Activated T-helper 1 cell treated with anti-CD3 and anti-CD28 coated beads, Interleukin-2, amount 50 U/mL, for 16 hours (primary cell): ENCODE results near the gene RAP1GAP.
"Not testable (repeated sequence)": the region's sequence is repeated elsewhere in the genome, so short reads cannot be mapped to it uniquely, and the experiment has no call there.

ENCODE experiments used
- DNase-seq, 2 donors: peaks; one replicate each; pipeline ENCODE4 v3.0.0-alpha.2; 2020; ENCODE audit warnings: low read depth in 1 of 2, low spot score in 1 of 2

The RAP1GAP gene

DNA sequence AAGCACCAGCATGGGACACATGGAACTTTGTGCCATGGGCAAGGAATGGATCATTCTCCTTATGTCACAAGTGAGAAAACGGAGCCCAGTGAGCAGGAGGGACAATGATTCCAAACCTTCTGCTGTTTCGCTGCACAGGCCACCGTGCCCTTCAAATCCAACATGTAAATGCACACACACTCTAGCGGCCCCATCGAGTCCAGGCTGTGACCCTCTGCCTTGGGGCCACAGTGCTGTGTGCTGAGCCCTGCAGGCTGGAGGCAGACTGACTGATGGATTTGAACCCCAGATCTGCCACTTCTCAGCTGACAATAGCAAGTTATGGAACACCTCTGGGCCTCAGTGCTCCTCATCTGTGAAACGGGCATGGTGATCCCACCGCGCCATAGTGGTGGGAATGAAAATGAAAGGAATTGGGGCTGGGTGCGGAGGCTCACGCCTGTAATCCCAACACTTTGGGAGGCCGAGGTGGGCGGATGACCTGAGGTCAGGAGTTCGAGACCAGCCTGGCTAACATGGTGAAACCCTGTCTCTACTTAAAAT lies 96.4 kb downstream of the RAP1GAP start:
- no peak for DNase-seq

DNA sequence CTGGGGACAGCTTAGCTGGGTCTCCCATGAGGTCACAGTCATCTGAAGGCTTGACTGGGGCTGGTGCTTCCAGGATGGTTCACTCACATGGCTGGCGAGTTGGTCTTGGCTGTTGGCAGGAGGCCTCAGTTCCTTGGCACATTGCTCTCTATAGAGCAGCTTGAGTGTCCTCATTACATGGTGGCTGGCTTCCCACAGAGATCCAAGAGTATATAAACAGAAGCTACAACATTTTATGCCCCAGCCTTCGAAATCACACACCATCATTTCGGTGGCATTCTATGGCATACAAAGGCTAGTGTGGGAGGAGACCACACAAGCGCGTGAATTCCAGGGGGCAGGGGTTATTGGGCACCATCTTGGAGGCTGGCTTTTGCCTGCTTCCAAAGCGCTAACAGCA lies 96.9 kb downstream of the RAP1GAP start:
- DNase-seq: no peak

DNA sequence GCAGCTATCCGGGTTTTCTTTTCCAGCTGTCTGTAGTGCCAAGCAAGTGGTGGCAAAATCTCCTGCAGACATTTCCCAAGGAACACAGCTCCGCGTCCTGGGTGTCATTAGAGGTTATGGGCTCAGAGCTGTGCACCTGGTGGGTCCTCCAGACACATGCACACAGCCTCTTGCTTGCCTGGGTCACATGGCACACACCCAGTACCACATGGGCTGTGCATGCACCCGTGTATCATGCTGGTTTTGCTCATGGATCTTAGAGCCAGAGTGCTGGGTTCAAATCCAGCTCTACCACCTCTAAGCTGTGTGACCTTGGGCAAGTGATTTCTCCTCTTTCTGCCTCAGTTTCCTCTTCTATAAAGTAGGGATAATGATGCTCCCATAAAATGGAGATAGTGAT lies 98.3 kb downstream of the RAP1GAP start:
- no peak for DNase-seq

DNA sequence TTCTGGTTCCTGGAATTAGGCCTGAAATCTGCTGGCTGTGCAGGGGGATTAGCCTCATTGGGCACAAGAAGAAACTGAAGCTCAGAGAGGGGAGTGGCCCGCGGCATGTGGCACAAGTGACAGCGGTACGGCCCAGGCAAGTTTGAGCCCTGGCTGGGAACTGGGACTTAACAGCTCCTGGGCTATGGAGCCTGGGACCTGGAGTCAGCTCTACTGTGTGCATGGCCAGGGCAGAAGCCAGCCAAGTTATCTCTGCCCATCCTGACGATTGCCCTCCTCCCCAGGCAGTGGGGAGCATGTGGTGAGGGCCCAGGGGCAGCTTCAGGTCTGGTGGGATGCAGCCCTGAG lies 98.7 kb downstream of the RAP1GAP start:
- no peak for DNase-seq

DNA sequence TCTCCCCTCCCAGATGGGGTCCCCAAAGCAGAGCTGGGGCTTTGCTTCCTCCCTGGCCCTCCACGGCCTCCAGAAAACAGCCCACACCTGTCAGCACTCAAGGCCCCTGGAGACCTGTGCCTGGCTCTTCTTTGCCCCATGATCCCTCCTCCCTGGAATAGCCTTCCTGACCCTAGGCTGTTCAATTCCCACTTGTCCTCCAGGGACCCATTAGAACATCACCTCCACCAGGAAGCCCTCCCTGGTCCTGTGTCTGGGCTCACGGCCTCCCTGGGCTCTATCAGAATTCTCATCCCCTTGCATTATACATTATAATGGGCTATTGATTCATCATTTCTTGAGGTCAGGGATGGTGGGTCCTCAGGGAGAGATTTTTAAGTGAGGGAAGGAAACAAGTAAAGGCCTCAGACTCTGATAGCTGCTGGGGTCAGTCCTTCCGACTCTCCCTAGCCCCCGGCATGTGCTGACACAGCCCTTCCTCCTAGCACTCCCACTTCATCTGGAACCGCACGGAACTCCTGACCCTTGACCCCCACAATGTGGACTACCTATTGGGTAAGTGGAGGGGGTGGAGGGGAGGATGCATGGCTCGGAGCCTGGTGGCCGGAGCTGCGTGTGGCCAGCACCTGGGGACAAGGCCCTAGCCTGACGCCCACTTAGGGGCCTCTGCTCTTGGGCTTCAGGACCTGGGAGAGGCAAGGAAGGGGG lies 99.2 kb downstream of the RAP1GAP start:
- DNase-seq: no peak

DNA sequence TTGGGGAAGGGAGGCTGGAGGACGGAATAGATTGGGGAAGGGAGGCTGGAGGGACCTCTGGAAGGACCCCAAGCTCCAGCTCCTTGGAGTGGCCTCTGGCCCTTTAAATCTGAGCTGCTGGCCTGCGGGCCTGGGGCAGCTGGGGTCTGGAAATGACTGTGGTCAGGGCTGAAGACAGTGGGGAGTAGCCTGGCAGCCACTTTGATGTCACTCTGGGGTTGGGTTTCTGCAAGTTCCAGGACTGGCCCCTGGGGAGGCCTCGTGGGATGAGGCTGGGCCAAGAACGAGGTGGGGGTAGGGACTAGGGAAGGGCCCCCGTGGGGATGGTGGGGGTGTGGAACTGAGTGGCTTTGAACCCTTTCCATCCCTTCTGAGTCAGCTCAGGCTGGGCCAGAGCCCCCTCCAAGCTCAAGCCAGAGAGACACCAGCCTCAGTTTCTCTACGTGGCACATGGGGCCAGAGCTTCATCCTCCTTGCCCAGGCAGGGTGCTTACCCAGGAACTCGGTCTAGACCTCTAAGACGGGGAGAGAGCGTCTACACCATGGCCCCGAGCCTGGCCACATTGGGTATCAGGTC lies 100.3 kb downstream of the RAP1GAP start:
- no peak for DNase-seq

DNA sequence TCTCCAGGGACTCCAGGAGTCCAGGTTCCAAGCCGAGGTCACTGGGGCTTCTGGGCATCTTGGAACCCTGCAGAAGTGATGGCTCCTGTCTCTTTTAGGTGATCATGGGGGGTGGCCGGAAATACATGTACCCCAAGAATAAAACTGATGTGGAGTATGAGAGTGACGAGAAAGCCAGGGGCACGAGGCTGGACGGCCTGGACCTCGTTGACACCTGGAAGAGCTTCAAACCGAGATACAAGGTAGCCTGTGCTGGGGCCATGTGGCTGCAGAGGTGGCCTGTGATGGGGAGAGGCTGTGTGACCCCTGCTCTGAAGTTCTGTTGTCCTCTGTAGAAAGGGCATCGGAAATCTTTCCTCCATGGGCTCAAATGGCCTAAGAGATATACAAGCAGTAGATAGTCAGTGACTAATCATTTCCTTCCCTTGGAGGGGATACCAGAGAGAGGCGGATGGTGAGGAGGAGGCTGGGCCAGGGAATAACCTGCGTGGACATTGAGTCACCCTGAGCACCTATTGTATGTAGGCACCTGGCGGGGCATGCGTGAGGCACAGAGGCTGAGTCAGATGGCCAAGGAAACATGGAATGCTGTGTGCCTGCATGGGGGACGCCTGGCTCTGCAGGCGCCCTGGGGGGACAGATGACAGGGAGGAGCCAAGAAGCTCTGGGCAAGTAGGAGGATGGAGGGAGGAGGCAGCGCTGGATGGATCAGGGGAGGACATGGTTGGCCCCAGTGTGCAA lies 101.0 kb downstream of the RAP1GAP start:
- no peak for DNase-seq

DNA sequence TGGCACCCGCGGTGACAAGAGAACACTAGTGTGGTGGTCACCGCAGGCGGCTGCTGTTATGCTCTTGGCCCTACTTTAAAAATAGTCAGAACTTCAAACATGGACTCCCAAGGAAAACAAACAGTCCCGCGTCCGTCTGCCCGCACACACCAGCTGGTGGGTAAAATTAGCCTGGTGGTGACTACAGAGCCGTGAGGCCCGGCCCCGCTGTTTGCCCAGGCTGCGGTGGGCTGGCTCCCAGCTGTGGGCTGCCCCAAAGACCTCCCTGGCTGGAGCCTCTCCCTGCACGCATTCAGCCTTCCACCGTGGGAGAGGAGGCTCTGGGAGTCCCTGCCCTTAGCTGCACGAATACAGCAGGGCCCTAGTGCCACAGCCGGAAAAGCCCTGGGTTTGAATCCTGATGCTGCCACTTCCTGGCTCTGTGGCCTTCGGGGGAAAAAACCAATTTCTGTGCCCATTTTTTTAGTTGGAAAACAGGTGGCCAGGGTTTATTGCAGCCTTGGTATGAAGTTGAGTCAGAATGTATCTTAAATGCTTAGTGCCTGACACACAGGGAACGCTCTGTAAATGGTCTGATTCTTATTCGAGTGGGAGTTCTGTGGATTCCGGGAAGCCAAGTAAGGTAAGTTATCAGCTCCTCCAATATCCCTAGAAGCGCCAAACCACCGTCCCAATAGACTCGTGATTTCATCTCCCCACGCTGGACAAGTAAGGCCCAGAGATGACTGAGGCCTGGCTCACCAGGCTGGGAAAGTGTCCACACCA lies 101.7 kb downstream of the RAP1GAP start:
- DNase-seq: no peak

DNA sequence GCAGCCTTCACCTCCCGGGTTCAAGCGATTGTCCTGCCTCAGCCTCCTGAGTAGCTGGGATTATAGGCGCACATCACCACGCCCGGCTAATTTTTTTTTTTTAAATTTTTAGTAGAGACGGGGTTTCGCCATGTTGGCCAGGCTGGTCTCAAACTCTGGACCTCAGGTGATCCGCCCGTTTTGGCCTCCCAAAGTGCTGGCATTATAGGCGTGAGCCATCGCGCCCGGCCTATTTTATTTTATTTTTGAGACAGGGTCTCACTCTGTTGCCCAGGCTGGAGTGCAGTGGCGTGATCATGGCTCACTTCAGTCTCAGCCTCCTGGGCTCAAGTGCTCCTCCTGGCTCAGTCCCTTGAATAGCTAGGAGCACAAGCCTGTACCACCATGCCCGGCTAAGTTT lies 102.8 kb downstream of the RAP1GAP start:
- not testable (repeated sequence) for DNase-seq

DNA sequence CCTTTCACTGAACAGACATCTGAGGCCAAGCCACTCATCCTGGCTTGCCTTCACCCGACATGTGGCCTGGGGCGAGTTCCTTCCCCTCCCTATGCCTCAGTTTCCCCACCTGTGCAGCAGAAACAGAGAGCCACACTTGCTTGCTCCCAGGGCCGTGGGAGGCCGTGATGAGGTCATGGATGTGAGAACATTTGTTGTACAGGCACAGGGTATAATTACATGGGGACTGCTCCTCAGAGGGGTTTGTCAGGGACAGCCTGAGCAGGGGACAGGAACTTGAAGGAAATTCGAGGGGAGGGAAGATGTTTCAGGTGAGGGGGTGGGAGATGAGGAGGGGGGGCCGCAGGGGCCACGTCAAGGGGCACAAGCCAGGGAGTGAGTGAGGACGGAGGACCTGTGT lies 103.9 kb downstream of the RAP1GAP start:
- DNase-seq: no peak

DNA sequence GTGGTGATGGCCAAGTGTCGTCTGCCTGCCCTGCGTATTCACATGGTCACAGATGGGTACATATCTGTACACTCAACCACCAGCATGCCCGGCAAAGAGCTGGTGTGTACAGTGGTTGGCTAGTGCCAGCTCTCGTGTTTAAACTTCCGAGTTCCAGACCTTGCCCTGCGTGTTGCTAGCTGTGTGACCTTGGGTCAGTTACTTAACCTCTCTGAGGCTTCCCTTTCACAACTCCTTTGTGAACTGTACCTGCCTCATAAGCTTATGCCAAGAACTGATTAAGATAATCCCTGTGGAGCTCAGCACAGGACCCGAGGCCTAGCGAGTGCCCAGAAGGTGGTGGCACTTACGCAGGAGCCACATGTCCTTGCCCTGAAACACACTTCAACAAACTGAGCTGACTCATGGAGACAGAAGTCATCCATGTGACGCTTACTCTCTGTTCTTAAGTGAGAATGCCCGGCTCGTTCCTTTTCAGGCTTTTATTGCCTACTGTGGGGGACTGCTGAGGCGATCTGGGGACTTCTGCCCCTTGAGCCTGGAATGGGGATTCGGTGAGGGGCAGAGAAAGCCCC lies 104.5 kb downstream of the RAP1GAP start:
- DNase-seq: no peak

DNA sequence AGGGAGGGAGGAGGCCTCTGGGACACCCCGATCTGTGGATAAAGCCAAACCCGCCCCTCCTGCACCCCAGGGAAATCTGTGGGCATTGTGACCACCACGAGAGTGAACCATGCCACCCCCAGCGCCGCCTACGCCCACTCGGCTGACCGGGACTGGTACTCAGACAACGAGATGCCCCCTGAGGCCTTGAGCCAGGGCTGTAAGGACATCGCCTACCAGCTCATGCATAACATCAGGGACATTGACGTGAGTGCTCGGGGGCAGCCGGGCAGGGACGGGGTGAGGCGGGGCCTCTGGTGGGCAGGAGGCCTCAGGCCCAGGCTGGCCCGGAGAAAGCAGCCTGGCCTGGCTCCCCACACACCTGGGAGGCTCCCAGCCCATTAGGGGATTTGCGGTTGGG lies 105.2 kb downstream of the RAP1GAP start:
- DNase-seq: no peak

DNA sequence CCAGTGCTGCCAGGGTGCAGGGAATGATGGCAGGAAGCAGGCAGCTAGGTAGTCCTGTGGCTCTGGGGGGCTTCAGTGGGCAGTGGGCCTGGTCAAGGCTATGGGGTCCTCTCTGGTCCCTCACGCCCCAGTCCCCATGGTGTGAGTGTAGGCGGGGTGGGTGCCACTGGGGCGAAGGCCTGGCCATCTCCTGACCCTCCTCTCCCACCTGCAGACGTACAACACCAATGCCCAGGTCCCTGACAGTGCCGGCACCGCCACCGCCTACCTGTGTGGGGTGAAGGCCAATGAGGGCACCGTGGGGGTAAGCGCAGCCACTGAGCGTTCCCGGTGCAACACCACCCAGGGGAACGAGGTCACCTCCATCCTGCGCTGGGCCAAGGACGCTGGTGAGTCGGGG lies 106.3 kb downstream of the RAP1GAP start:
- DNase-seq: no peak

DNA sequence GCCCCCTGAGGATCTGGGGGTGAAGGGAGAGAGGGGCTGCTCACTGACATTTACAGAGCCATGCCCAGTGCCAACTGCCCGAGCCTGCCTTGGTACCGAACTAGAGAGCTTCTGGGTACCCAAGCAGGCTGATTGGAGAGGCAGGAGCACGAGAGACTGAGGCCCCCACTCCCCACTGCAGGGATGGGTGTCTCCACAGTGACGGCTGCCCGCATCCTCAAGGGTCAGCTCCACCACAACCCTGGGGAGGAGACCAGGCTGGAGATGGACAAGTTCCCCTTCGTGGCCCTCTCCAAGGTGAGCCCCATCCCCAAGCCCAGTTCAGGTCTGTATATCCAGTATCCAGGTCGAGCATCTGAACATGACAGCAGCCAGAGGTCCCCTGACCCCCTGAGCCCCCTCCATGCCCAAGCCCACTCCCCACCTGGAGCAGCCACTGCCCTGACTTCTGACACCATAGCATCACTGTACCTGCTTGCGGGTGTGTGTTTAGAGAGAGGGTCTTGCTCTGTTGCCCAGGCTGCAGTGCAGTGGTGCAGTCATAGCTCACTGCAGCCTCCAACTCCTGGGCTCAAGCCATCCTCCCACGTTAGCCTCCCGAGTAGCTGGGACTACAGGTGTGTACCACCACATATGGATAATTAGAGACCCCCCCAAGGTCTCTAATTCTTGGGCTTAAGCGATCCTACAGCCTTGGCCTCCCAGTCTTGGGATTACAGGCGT lies 108.1 kb downstream of the RAP1GAP start:
- no peak for DNase-seq

DNA sequence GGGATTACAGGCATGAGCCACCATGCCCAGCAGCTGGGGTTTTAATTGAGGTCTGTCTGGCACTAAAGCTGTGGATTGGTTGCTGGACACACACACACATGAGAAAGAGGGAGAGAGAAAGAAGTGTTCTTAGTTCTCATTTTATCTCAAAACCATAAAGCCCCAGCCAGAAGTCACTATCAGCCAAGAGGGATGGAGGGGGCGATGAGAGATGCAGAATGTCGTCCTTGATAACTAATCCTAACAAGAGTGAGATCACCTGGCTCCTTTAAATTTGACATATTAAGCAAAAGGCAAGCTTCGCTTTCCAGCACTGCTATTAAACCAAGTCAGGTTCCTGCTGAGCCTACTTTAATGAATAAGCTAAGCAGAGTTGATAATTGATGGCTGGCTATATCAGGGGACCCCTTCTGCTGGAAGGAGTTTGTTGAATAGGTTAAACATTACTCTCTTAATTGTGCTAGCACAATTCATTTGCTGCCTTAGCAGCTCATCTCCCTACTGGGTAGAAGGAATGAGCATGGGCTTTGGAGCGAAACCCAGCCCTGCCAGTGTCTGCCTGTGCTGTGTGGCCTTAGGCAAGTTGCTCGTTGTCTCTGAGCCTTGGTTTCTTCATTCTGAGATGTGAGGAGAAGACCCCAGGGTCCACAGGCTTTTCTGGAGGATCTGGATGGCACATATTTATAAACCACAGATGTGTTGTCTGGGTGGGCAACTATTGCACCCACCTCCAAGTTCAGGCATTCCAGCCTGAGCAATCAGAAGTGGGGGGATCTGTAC lies 109.2 kb downstream of the RAP1GAP start:
- DNase-seq: no peak

DNA sequence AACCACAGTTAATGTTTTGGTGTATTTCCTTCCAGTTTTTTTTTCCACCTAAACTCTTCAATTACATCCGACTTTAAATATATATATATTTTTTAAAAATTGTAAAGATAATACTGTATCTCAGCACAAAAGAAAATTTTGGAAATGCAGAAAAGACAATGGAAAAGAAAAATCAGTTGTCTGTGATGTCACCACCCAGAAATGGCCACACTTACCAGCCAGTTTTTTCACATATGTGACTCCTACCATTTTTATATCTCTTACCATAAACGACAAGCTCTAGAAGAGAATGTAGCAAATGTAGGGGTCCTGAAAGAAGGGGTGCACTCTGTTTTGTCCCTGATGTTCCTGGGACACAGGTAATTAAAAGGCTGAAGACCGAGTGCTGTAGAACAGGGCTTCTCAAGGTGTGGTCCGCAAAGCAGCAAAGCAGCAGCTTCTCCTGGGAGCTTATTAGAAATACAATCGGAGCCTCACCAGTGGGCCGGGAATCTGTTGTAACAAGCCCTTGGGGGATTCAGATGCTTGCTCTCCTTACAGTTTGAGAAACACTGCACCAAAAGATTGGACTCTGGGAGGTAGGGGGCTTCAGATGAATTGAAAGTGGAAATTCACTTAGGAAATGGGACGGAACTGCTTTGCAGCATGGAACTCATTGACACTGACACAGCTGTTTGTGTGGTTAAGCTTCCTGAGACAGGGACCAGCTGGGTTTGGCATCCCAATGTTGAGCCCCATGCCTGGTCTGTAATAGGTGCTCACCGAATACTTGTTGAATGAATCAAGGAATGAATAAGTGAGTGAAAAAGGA lies 115.8 kb downstream of the RAP1GAP start:
- no peak for DNase-seq

DNA sequence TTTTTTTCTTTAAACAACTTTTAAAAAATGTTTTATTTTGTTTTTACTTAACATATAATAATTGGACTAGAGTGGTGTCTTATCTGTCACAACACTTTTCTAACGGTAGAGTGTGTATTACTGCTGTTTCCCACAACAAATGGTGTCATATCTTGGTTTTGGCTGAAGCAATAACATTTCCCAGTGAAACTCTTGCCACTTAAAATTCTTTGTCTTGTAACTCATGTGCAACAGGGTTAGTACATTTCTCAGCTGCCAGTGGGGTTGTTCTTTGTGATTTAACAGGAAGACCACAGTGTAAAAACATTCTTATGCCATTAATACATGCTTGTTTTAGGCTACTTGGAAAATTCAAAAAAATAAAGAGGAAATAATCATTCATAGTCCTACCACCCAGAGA lies 116.4 kb downstream of the RAP1GAP start:
- DNase-seq: no peak

DNA sequence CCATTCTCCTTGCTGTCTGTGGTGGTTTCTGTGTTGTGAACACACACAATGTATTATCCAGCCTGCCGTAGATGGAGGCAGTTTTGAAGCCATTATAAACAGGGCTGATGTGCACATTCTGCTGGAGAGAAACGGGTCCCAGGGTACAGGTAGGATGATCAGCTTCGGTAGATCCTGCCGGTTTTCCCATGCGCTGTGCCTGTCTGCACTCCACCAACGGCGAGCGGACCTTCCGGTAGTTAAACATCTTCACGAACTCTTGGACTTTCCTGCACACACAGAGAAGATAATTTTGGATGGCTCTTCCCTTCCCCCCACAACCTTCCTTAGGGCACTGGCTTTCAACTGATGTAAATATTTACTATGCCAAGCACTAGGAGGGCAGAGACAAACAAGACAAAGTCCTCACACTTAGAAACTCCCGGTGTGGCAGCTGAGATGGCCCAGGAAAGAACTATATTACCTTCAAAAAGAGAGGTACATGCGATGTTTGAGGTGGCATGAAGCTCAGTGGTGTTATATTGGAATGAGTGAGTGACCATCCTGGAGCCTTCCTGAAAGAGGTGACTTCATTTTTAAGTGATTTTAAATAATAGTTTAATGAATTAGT lies 118.2 kb downstream of the RAP1GAP start:
- no peak for DNase-seq

DNA sequence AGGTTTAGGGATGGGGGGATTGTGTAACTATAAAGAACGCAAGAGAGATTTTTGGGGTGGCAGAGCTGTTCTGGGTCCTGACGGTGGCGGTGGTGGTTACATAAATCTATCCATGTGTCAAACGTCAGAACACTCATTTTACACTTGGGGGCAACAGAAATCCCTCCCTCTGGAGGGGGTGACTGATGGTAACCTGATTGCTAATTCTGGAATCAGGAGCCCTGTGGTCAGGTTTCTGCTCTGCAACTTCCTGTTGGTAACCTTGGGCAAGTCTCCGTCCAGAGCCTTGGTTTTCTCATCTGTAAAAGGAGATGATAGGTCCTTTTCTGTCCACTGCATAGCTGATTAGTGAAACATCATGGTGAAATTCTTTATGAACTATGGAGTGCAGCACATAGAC lies 119.1 kb downstream of the RAP1GAP start:
- DNase-seq: no peak
